Endodermal cell (in vitro differentiated cells): ENCODE measurements around the gene PRR16. TPM values are rescaled to one million over a fixed set of nuclear protein-coding genes. Genes with fewer than 3 reads are reported as not detected.
A peak's percentile ranks its signal among the peaks of the same experiment; 100 is the strongest.

Source experiments
- DNase-seq: peaks from one replicate; pipeline ENCODE4 v3.0.0-alpha.2; 2017
- H3K27ac ChIP-seq: 2 replicates; pipeline ENCODE4 v1.5.1; 2013; ENCODE audit warnings: mild to moderate bottlenecking, low read depth, low read length, moderate library complexity
- H3K27me3 ChIP-seq: 2 replicates; pipeline ENCODE4 v1.6.1; 2013; ENCODE audit warnings: mild to moderate bottlenecking, low read length, moderate library complexity; ENCODE audit not compliant: insufficient read depth, control insufficient read depth, poor library complexity, severe bottlenecking
- H3K36me3 ChIP-seq: 2 replicates; pipeline ENCODE4 v1.7.0; 2013; ENCODE audit warnings: mild to moderate bottlenecking, low read length, moderate library complexity; ENCODE audit not compliant: control insufficient read depth, insufficient read depth
- H3K4me1 ChIP-seq: one replicate; pipeline ENCODE4 v1.7.0; 2013; ENCODE audit warnings: low read length; ENCODE audit not compliant: control insufficient read depth, insufficient read depth
- H3K4me3 ChIP-seq: 2 replicates; pipeline ENCODE4 v1.5.1; 2013; ENCODE audit warnings: mild to moderate bottlenecking, low read length, moderate library complexity
- H3K9ac ChIP-seq: 2 replicates; pipeline ENCODE4 v1.6.1; 2013; ENCODE audit warnings: mild to moderate bottlenecking, low read length, moderate library complexity; ENCODE audit not compliant: poor library complexity, severe bottlenecking; ENCODE audit errors: extremely low read depth
- H3K9me3 ChIP-seq: 2 replicates; pipeline ENCODE4 v1.6.1; 2013; ENCODE audit warnings: mild to moderate bottlenecking, low read length, moderate library complexity; ENCODE audit not compliant: control insufficient read depth
- H3K27ac Mint-ChIP-seq: 2 replicates; pipeline ENCODE4 v1.8.0; 2020; ENCODE audit warnings: mixed read lengths
- H3K27me3 Mint-ChIP-seq: 2 replicates; pipeline ENCODE4 v1.8.0; 2021; ENCODE audit warnings: mild to moderate bottlenecking, mixed read lengths; ENCODE audit not compliant: insufficient read depth
- H3K36me3 Mint-ChIP-seq: 2 replicates; pipeline ENCODE4 v1.8.0; 2020; ENCODE audit warnings: low read depth, mixed read lengths
- H3K4me1 Mint-ChIP-seq: 2 replicates; pipeline ENCODE4 v1.8.0; 2020; ENCODE audit warnings: mixed read lengths
- H3K4me3 Mint-ChIP-seq: 2 replicates; pipeline ENCODE4 v1.8.0; 2020; ENCODE audit warnings: mild to moderate bottlenecking, moderate library complexity, mixed read lengths
- H3K9me3 Mint-ChIP-seq: 2 replicates; pipeline ENCODE4 v1.8.0; 2020; ENCODE audit warnings: mild to moderate bottlenecking, mixed read lengths
- CTCF ChIP-seq: fragments of 200-600 bp; sonication (generic); conservative IDR thresholded peaks from 2 replicates; pipeline ENCODE4 v1.5.0; 2021; ENCODE audit warnings: antibody characterized with exemption, mild to moderate bottlenecking
- WGBS, 2 experiments: methylation state at CpG; one replicate each; pipeline versions ENCODE4 v1.1.5 to v1.1.7; 2013; ENCODE audit warnings: missing lambda C conversion rate in 2 of 2, mixed read lengths in 1 of 2; ENCODE audit not compliant: insufficient coverage in 1 of 2, insufficient read length in 1 of 2; 5-methylcytosine and 5-hydroxymethylcytosine counted together
- total RNA-seq, 2 donors: library from RNA; stranded (reverse); fragmentation: NEBNext Ultra II Directional in 1 of 2; extraction: Animal tissue kit (Norgen Biotek cat#: 25700) in 1 of 2; gene quantifications; 2 replicates in 1 of 2; 3 replicates in 1 of 2; pipeline ENCODE4 v1.2.1, GENCODE V29; 2021

Gene PRR16
- total RNA-seq, 2 donors from 2014 or later = 0.53 to 0.64 TPM

- no peak for DNase-seq
- peak; percentile 34 for TF ChIP-seq CTCF
- Mint-ChIP-seq H3K4me1 (peaks cover 7% of the 10 kb centered on the region), H3K36me3 (no peaks in the 10 kb centered on the region), H3K9me3 (no peaks in the 10 kb centered on the region), H3K27ac (no peak overlapping the region), H3K27me3 (no peaks in the 10 kb centered on the region), H3K4me3 (no peak overlapping the region)
- Histone ChIP-seq H3K9me3 (no peaks in the 10 kb centered on the region), H3K27ac (no peak overlapping the region), H3K4me1 (no peaks in the 10 kb centered on the region), H3K27me3 (no peaks in the 10 kb centered on the region), H3K36me3 (no peaks in the 10 kb centered on the region), H3K9ac (no peak overlapping the region), H3K4me3 (no peak overlapping the region)
- WGBS, 2 experiments = 88% methylated on average over 2 of the region's 2 CpGs; no CpG with 5 or more reads in 1 of the 2 experiments
These were observed 271.0 kb downstream of the PRR16 start for GRCh38 chr5:120735076-120735475.
